ENCODE results near the gene RETREG1.
"Not testable (repeated sequence)": the region's sequence is repeated elsewhere in the genome, so short reads cannot be mapped to it uniquely, and the experiment has no call there.

Gene RETREG1

GRCh38 chr5:16459451-16459850, 157.3 kb downstream of the RETREG1 start:
- no peak for FAIRE-seq

GRCh38 chr5:16457853-16458252, 158.9 kb downstream of the RETREG1 start:
- DNase-seq (ENCODE audit: low spot score) (no peak), FAIRE-seq (no peak)

More at GRCh38 chr5:16459451-16459850, 157.3 kb downstream of the RETREG1 start:
- DNase-seq (ENCODE audit: low spot score): no peak

GRCh38 chr5:16457451-16457850, 159.3 kb downstream of the RETREG1 start:
- no peak for DNase-seq (ENCODE audit: low spot score)
- FAIRE-seq: no peak

DNA sequence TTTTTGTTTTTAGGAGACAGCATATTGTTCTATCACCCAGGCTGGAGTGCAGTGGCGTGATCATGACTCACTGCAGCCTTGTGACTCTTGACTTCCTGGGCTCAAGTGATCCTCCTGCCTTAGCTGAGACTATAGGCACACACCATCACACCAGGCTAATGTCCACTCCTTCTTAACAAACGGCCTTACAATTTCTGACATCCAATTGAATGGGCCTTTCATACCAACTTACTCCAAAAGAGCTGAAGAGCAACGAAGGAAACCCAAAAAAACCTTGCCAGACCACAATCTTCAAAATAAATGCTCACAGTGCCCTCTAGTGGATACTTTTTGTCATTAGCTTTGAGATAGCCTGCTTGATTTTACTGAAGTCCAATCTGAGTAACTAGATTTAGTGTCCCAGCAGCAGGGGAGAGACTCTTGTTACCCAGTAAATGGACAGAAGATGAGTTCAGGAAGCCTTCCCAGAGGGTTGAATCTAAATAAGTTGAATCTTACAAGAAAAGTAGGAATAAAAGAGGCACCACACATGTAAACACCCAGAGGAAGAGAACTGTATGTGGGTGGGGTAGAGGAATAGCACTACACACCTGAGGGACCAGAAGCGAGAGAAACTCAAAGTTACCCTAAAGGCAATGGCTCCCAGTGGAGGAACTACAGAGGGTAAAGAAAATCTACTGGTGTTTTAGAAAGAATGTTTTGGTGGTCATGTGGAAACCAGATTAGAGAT, 160.5 kb downstream of the RETREG1 start:
- DNase-seq (ENCODE audit: low spot score) (peak; percentile 71), FAIRE-seq (peak; percentile 64)

DNA sequence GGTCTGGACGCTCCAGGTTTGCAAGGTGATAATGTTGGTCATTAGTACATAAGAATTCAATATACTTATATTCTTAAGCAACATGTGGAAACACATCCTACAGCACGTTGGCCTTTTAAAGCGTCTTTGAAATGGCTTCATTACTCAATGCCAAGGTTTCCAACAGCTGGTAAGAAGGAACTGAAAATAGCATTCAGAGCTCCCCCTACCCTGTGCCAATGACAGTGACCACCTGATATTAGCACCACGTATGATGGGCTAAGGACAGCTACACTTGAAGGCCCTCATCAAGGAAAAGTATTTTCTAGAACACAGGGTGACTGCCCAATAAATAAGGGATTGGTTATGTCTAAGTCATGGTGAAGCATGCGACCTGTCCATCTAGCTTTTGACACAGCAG, 161.1 kb downstream of the RETREG1 start:
- FAIRE-seq: no peak
- no peak for DNase-seq (ENCODE audit: low spot score)

- FAIRE-seq (no peak), DNase-seq (ENCODE audit: low spot score) (no peak)
Measured at GRCh38 chr5:16454686-16455085, 162.1 kb downstream of the RETREG1 start.

- no peak for FAIRE-seq
- DNase-seq (ENCODE audit: low spot score): no peak
Measured at GRCh38 chr5:16453609-16454008, 163.2 kb downstream of the RETREG1 start.

GRCh38 chr5:16450163-16450562, 166.6 kb downstream of the RETREG1 start:
- FAIRE-seq: no peak
- no peak for DNase-seq (ENCODE audit: low spot score)

DNA sequence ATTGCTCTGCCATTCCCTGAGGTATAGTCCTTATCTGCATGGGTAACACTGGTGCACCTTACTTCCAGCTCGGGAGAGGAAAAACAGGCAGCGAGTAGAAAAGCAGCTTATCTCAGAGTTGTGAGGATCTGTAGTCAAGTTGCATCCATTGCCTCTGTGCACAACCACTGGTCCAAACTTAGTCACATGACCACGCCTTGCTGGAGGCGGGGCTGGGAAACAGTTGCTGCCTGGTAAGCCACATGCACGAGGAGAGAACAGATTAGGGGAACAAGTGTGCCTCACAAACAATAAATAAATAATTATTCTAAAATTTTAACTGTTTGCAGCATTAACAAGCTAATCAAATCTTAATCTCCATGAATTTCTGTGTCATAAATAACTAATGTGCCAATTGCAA, 169.8 kb downstream of the RETREG1 start:
- no peak for FAIRE-seq
- DNase-seq (ENCODE audit: low spot score): no peak

GRCh38 chr5:16437977-16438376, 178.8 kb downstream of the RETREG1 start:
- DNase-seq (ENCODE audit: low spot score) (no peak), FAIRE-seq (no peak)

- FAIRE-seq; DNase-seq (ENCODE audit: low spot score): not testable (repeated sequence)
Measured at GRCh38 chr5:16436065-16436682, 180.6 kb downstream of the RETREG1 start.

- FAIRE-seq (no peak), DNase-seq (ENCODE audit: low spot score) (no peak)
Measured at GRCh38 chr5:16431490-16431889, 185.3 kb downstream of the RETREG1 start.

GRCh38 chr5:16430349-16431089, 186.3 kb downstream of the RETREG1 start:
- FAIRE-seq (no peak), DNase-seq (ENCODE audit: low spot score) (no peak)

DNA sequence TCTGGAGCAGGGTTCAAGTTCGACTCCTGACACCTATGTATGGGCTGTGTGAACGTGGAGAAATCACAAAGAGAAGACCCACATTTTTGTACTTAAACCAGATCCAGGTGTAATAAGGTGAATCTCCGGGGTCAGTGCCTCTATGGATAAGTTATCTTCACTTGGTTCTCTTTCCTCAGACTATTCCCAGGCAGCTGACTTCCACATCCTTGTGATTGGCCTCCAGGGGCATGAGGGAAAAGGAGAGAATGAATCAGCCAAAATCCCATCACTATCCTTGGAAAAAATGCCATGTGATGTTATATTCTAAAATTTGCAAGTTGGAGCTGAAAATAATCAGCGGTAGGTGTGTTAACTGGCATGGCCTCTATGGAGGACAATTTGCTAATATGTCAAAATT, 188.4 kb downstream of the RETREG1 start:
- FAIRE-seq (no peak), DNase-seq (ENCODE audit: low spot score) (no peak)

- no peak for FAIRE-seq
- no peak for DNase-seq (ENCODE audit: low spot score)
Measured at GRCh38 chr5:16427587-16427986, 189.2 kb downstream of the RETREG1 start.
